Tibial nerve (tissue), 4 donors: Measurements from ENCODE around the gene ERN2.

Source experiments
- EP300 ChIP-seq, 2 donors: sonication (generic); formaldehyde crosslinking; IDR thresholded peaks; one replicate each; pipeline ENCODE4 v1.6.1; 2017; ENCODE audit warnings: antibody characterized with exemption in 2 of 2, mild to moderate bottlenecking in 1 of 2
- POLR2A ChIP-seq, 2 donors: fragments of 450-650 bp; IDR thresholded peaks; one replicate each; pipeline ENCODE4 v1.6.1; 2017; ENCODE audit warnings: antibody characterized with exemption in 2 of 2, mild to moderate bottlenecking in 2 of 2, moderate library complexity in 2 of 2
- TF ChIP-seq, protein P1 (sequence below), 5 experiments: fragments of 200-600 bp in 3 of 5; fragments of 450-650 bp in 2 of 5; sonication (generic) in 3 of 5; IDR thresholded peaks; one replicate each; pipeline ENCODE4 v1.5.1; 2016 to 2019; ENCODE audit warnings: antibody characterized with exemption in 5 of 5, mild to moderate bottlenecking in 3 of 5, moderate library complexity in 2 of 5

DNA sequence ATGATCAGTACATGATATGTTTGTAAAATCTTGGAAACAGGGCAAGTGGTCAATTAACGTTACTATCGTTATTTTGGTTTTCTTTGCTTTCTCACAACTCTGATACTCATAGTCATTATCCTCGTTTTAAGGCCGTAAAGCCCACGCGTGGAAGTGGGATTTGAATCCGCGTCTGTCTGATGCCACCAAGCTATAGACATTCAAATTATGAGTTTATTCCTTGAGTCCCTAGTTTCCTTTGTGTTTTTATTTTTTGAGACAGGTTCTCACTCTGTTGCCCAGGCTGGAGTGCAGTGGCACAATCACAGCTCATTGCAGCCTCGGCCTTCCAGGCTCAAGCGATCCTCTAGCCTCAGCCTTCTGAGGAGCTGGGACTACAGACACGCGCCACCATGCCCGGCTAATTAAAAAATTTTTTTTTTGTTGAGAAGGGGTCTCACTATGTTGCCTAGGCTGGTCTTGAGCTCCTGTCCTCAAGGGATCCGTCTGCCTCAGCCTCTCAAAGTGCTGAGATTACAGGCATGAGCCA, 70.7 kb downstream of the ERN2 start:
- TF ChIP-seq, protein P1, sequence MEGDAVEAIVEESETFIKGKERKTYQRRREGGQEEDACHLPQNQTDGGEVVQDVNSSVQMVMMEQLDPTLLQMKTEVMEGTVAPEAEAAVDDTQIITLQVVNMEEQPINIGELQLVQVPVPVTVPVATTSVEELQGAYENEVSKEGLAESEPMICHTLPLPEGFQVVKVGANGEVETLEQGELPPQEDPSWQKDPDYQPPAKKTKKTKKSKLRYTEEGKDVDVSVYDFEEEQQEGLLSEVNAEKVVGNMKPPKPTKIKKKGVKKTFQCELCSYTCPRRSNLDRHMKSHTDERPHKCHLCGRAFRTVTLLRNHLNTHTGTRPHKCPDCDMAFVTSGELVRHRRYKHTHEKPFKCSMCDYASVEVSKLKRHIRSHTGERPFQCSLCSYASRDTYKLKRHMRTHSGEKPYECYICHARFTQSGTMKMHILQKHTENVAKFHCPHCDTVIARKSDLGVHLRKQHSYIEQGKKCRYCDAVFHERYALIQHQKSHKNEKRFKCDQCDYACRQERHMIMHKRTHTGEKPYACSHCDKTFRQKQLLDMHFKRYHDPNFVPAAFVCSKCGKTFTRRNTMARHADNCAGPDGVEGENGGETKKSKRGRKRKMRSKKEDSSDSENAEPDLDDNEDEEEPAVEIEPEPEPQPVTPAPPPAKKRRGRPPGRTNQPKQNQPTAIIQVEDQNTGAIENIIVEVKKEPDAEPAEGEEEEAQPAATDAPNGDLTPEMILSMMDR (IDR thresholded peaks at IDR 0.05) = no peak
- TF ChIP-seq POLR2A (IDR thresholded peaks at IDR 0.05) = no peak
- TF ChIP-seq EP300 (IDR thresholded peaks at IDR 0.05) = no peak
